HG03196 (cell line): Measurements from ENCODE around the gene URI1.

ENCODE experiments used
- ATAC-seq: cut with Tn5 transposase; IDR thresholded peaks from one replicate; pipeline ENCODE4 v1.9.1; 2021; ENCODE audit not compliant: unreplicated experiment

URI1 gene

GRCh38 chr19:29971002-29971401 is 29.0 kb downstream of the URI1 start:
- ATAC-seq = no peak

GRCh38 chr19:29971648-29972047 is 29.6 kb downstream of the URI1 start:
- ATAC-seq = no peak

GRCh38 chr19:29974701-29975100 is 32.7 kb downstream of the URI1 start:
- no peak for ATAC-seq

- no peak for ATAC-seq
Measured at GRCh38 chr19:29976151-29976943, 34.3 kb downstream of the URI1 start.

GRCh38 chr19:29978080-29978479 is 36.0 kb downstream of the URI1 start:
- no peak for ATAC-seq

- no peak for ATAC-seq
Measured at GRCh38 chr19:29983568-29983967, 41.5 kb downstream of the URI1 start.

- no peak for ATAC-seq
Measured at GRCh38 chr19:29985196-29985595, 43.2 kb downstream of the URI1 start.

- no peak for ATAC-seq
Measured at GRCh38 chr19:29988351-29988750, 46.3 kb downstream of the URI1 start.

GRCh38 chr19:29992233-29992867 is 50.3 kb downstream of the URI1 start:
- no peak for ATAC-seq

- ATAC-seq = no peak
Measured at GRCh38 chr19:29999490-29999889, 57.5 kb downstream of the URI1 start.

- ATAC-seq = no peak
Measured at GRCh38 chr19:30000862-30001261, 58.8 kb downstream of the URI1 start.

- ATAC-seq = no peak
Measured at GRCh38 chr19:30001301-30001700, 59.3 kb downstream of the URI1 start.

- no peak for ATAC-seq
Measured at GRCh38 chr19:30001791-30002190, 59.8 kb downstream of the URI1 start.

GRCh38 chr19:30003866-30004265 is 61.8 kb downstream of the URI1 start:
- ATAC-seq = no peak

GRCh38 chr19:30004403-30004802 is 62.4 kb downstream of the URI1 start:
- no peak for ATAC-seq

GRCh38 chr19:30006207-30006606 is 64.2 kb downstream of the URI1 start:
- no peak for ATAC-seq

GRCh38 chr19:30008169-30008568 is 66.1 kb downstream of the URI1 start:
- no peak for ATAC-seq

GRCh38 chr19:30009013-30009412 is 67.0 kb downstream of the URI1 start:
- no peak for ATAC-seq

GRCh38 chr19:30011051-30011578 is 69.1 kb downstream of the URI1 start:
- no peak for ATAC-seq

- ATAC-seq = no peak
Measured at GRCh38 chr19:30014770-30015169, 72.7 kb downstream of the URI1 start.

GRCh38 chr19:30017172-30017571 is 75.1 kb downstream of the URI1 start:
- ATAC-seq = no peak

GRCh38 chr19:30020189-30020588 is 78.2 kb downstream of the URI1 start:
- ATAC-seq = no peak
